Measurements from ENCODE around the gene FAM124B.
"Not testable (repeated sequence)": the region's sequence is repeated elsewhere in the genome, so short reads cannot be mapped to it uniquely, and the experiment has no call there.

The FAM124B gene

DNA sequence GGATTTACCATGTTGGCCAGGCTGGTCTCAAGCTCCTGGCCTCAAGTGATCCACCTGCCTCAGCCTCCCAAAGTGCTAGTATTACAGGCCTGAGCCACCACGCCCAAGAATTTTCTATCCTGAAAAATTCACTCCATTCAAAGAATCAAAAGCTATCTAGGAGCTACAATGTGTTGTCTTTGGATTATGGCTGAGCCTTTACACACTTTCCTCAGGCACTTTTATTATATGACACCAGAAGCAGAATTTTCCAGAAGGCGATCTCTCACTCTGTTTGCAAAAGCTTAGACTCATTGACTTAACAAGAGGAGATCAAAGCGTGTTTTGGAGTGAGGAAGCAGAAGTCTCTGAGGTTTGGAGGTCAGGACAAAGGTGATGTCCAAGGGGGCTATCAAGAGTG, 3.6 kb downstream of the FAM124B start:
- Histone ChIP-seq H3K79me2 (ENCODE audit: insufficient read depth, low read length) (no peaks in the 10 kb centered on the region), H3K9me2 (ENCODE audit: low read depth, low read length) (no peaks in the 10 kb centered on the region), H3K9ac (ENCODE audit: low read length) (no peak overlapping the region), H3K9me3 (ENCODE audit: low read length) (no peaks in the 10 kb centered on the region), H3F3A (ENCODE audit: insufficient read depth, low read length) (no peaks in the 10 kb centered on the region), H3K27ac (ENCODE audit: low read depth, low read length, poor library complexity, severe bottlenecking) (no peak overlapping the region), H3K36me3 (ENCODE audit: insufficient read depth, low read length) (no peaks in the 10 kb centered on the region), H2AFZ (ENCODE audit: low read length) (no peak overlapping the region), H4K20me1 (ENCODE audit: insufficient read depth, low read length) (no peaks in the 10 kb centered on the region), H3K4me2 (ENCODE audit: low read length) (no peak overlapping the region), H3K4me1 (ENCODE audit: insufficient read depth, low read length, severe bottlenecking) (no peaks in the 10 kb centered on the region), H3K27me3 (ENCODE audit: insufficient read depth, low read length) (no peaks in the 10 kb centered on the region), H3K4me3 (ENCODE audit: low read depth, low read length, poor library complexity, severe bottlenecking) (no peak overlapping the region)
- no peak for TF ChIP-seq EZH2 (IDR thresholded peaks at IDR 0.05; ENCODE audit: borderline replicate concordance, low read length)
- TF ChIP-seq, protein P1, sequence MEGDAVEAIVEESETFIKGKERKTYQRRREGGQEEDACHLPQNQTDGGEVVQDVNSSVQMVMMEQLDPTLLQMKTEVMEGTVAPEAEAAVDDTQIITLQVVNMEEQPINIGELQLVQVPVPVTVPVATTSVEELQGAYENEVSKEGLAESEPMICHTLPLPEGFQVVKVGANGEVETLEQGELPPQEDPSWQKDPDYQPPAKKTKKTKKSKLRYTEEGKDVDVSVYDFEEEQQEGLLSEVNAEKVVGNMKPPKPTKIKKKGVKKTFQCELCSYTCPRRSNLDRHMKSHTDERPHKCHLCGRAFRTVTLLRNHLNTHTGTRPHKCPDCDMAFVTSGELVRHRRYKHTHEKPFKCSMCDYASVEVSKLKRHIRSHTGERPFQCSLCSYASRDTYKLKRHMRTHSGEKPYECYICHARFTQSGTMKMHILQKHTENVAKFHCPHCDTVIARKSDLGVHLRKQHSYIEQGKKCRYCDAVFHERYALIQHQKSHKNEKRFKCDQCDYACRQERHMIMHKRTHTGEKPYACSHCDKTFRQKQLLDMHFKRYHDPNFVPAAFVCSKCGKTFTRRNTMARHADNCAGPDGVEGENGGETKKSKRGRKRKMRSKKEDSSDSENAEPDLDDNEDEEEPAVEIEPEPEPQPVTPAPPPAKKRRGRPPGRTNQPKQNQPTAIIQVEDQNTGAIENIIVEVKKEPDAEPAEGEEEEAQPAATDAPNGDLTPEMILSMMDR (IDR thresholded peaks at IDR 0.05; ENCODE audit: low read length): no peak

DNA sequence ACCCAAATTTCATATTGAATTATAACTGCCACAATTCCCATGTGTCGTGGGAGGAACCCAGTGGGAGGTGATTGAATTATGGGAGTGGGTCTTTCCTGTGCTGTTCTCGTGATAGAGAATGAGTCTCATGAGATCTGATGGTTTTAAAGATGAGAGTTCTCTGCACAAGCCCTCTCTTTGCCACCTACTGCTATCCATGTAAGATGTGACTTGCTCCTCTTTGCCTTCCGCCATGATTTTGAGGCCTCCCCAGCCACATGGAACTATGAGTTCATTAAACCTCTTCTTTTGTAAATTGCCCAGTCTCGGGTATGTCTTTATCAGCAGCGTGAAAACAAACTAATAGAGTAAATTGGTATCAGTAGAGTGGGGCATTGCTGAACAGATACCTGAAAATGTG, 4.8 kb downstream of the FAM124B start:
- H3K27ac ChIP-seq (ENCODE audit: low read depth, low read length, poor library complexity, severe bottlenecking); H3K4me2 ChIP-seq (ENCODE audit: low read length); H3K9ac ChIP-seq (ENCODE audit: low read length); H4K20me1 ChIP-seq (ENCODE audit: insufficient read depth, low read length); H3K36me3 ChIP-seq (ENCODE audit: insufficient read depth, low read length); H3K4me3 ChIP-seq (ENCODE audit: low read depth, low read length, poor library complexity, severe bottlenecking); H3F3A ChIP-seq (ENCODE audit: insufficient read depth, low read length); H3K4me1 ChIP-seq (ENCODE audit: insufficient read depth, low read length, severe bottlenecking); H3K27me3 ChIP-seq (ENCODE audit: insufficient read depth, low read length); H3K79me2 ChIP-seq (ENCODE audit: insufficient read depth, low read length); H2AFZ ChIP-seq (ENCODE audit: low read length); H3K9me2 ChIP-seq (ENCODE audit: low read depth, low read length); H3K9me3 ChIP-seq (ENCODE audit: low read length): not testable (repeated sequence)

DNA sequence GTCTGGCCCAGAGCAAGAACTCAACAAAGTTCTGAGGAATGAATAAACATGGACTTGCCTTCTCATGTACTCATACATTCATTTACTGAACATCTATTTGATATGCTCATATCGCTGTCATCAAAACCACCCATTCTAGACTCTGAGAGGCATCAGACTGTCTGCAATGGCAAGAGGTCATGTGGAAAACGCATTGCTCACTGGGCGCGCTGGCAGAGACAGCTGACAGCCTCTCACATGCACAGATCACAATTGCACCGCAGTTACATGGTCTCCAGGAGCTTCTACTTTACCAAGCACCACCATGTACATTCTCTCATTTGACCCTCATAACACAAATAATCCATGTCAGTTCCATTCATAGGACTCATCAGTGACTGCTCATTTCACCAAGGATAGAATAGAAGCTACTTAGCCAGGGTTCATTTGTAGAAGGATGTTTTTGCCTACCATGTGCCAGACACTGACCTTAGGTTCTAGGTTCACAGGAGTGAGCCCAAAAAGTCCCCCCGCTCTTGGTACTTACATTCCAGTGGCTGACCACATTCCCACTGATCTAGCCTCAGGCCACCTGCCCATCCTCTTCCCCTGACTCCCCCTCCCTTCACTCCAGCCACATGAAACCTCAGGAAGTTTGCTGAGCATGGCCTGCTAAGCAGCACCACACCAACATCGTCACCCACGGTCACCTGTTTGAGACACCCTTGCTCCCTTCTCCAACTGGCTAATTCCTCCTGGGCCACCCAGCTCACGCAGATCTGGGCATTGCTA, 6.1 kb downstream of the FAM124B start:
- no peak overlapping the region for H3K4me3 ChIP-seq (ENCODE audit: low read depth, low read length, poor library complexity, severe bottlenecking)
- no peaks in the 10 kb centered on the region for H3F3A ChIP-seq (ENCODE audit: insufficient read depth, low read length)
- H3K4me2 ChIP-seq (ENCODE audit: low read length): no peak overlapping the region
- no peaks in the 10 kb centered on the region for H3K36me3 ChIP-seq (ENCODE audit: insufficient read depth, low read length)
- H4K20me1 ChIP-seq (ENCODE audit: insufficient read depth, low read length): no peaks in the 10 kb centered on the region
- H3K4me1 ChIP-seq (ENCODE audit: insufficient read depth, low read length, severe bottlenecking): no peaks in the 10 kb centered on the region
- TF ChIP-seq EZH2 (IDR thresholded peaks at IDR 0.05; ENCODE audit: borderline replicate concordance, low read length): no peak
- TF ChIP-seq, protein P1 (IDR thresholded peaks at IDR 0.05; ENCODE audit: low read length): no peak
- no peaks in the 10 kb centered on the region for H3K79me2 ChIP-seq (ENCODE audit: insufficient read depth, low read length)
- H3K27ac ChIP-seq (ENCODE audit: low read depth, low read length, poor library complexity, severe bottlenecking): no peak overlapping the region
- no peaks in the 10 kb centered on the region for H3K9me2 ChIP-seq (ENCODE audit: low read depth, low read length)
- H3K9ac ChIP-seq (ENCODE audit: low read length): no peak overlapping the region
- no peak overlapping the region for H2AFZ ChIP-seq (ENCODE audit: low read length)
- H3K9me3 ChIP-seq (ENCODE audit: low read length): no peaks in the 10 kb centered on the region
- H3K27me3 ChIP-seq (ENCODE audit: insufficient read depth, low read length): no peaks in the 10 kb centered on the region

Measured in OCI-LY1 (cell line).